ENCODE results near the gene HPS5. TPM values are rescaled to one million over a fixed set of nuclear protein-coding genes. Genes with fewer than 3 reads are reported as not detected.

HPS5 gene
- total RNA-seq, 1 experiment from 2014 or later = 15.4 TPM

DNA sequence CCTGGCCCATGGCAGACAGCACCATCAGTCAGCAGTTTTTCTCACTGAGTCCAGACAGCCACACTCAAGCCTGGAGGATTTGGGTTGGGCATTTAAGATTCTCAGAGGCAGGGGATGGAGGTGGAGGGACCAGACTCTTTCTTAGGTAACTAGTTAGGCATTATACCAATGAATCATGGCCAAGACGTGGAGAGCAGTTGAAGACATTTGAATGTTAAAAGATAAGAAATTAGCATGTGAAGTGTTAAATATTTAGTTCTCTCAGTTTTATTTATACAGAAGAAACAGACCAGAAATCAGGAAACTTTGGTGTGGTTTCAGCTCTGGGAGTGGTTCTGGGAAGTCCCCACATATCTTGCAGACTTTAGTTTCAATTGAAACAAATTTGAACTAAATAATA, 10.4 kb upstream of the HPS5 start:
- no peak overlapping the region for H4K91ac ChIP-seq (ENCODE audit: insufficient read length, low read depth, low read length)
- peak overlapping the region; percentile 33 for H3K27ac ChIP-seq (ENCODE audit: insufficient read length, low read depth, low read length)
- H3K56ac ChIP-seq (ENCODE audit: insufficient read length, low read depth, low read length) = peak overlapping the region; percentile 50
- H3K23ac ChIP-seq (ENCODE audit: insufficient read length, low read depth, low read length) = no peak overlapping the region
- no peak overlapping the region for H2AFZ ChIP-seq (ENCODE audit: low read length)
- H3K18ac ChIP-seq (ENCODE audit: insufficient read length, low read depth, low read length) = no peak overlapping the region
- no peaks in the 10 kb centered on the region for H3K9me3 ChIP-seq (ENCODE audit: control insufficient read depth, low read depth, low read length)
- H3K27me3 Mint-ChIP-seq (ENCODE audit: low read depth) = no peaks in the 10 kb centered on the region
- H3K14ac ChIP-seq (ENCODE audit: insufficient read depth, low read length) = no peak overlapping the region
- H2BK120ac ChIP-seq (ENCODE audit: low read depth, low read length, poor library complexity, severe bottlenecking) = no peak overlapping the region
- H3K27me3 ChIP-seq (ENCODE audit: insufficient read depth, low read length) = no peaks in the 10 kb centered on the region
- H2AK5ac ChIP-seq (ENCODE audit: insufficient read length, low read length) = no peak overlapping the region
- no peak overlapping the region for H3T11ph ChIP-seq (ENCODE audit: low read length)
- H3K79me1 ChIP-seq (ENCODE audit: insufficient read depth, low read depth, low read length, poor library complexity, severe bottlenecking) = peaks cover 16% of the 10 kb centered on the region
- H3K27ac Mint-ChIP-seq = peak overlapping the region; percentile 69 to 88 (median 83); a peak in 3 of 7 replicates
- H3K79me2 ChIP-seq (ENCODE audit: insufficient read depth, low read length) = no peaks in the 10 kb centered on the region
- peaks cover 4% of the 10 kb centered on the region for H3K4me1 ChIP-seq (ENCODE audit: insufficient read depth, low read length)
- H2BK5ac ChIP-seq (ENCODE audit: insufficient read length, low read length) = no peak overlapping the region
- H3K36me3 Mint-ChIP-seq (ENCODE audit: insufficient read depth in 1 of 3, low read depth in 3 of 3) = peaks cover 19 to 69% (median 54%) of the 10 kb centered on the region in 3 experiments; a peak in 6 of 7 replicates
- no peak overlapping the region for H4K5ac ChIP-seq (ENCODE audit: insufficient read length, low read depth, low read length)
- TF ChIP-seq, protein P1, sequence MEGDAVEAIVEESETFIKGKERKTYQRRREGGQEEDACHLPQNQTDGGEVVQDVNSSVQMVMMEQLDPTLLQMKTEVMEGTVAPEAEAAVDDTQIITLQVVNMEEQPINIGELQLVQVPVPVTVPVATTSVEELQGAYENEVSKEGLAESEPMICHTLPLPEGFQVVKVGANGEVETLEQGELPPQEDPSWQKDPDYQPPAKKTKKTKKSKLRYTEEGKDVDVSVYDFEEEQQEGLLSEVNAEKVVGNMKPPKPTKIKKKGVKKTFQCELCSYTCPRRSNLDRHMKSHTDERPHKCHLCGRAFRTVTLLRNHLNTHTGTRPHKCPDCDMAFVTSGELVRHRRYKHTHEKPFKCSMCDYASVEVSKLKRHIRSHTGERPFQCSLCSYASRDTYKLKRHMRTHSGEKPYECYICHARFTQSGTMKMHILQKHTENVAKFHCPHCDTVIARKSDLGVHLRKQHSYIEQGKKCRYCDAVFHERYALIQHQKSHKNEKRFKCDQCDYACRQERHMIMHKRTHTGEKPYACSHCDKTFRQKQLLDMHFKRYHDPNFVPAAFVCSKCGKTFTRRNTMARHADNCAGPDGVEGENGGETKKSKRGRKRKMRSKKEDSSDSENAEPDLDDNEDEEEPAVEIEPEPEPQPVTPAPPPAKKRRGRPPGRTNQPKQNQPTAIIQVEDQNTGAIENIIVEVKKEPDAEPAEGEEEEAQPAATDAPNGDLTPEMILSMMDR (conservative IDR thresholded peaks at IDR 0.05) = no peak
- H4K8ac ChIP-seq (replicated peaks; ENCODE audit: insufficient read length, low read depth, low read length) = no peak overlapping the region
- H2BK15ac ChIP-seq (ENCODE audit: low read depth, low read length) = no peak overlapping the region
- H3K4me1 Mint-ChIP-seq = peaks cover 9 to 11% of the 10 kb centered on the region in 2 experiments
- H3K4ac ChIP-seq (ENCODE audit: low read depth, low read length) = no peak overlapping the region
- no peak overlapping the region for H3K4me3 Mint-ChIP-seq
- H3K9ac ChIP-seq (ENCODE audit: extremely low read depth, insufficient read length, low read length) = no peak overlapping the region
- no peak overlapping the region for H2BK20ac ChIP-seq (ENCODE audit: low read depth, low read length, poor library complexity, severe bottlenecking)
- H3K9me3 Mint-ChIP-seq = no peaks in the 10 kb centered on the region
- no peak overlapping the region for H2BK12ac ChIP-seq (ENCODE audit: insufficient read length, low read depth, low read length)
- no peaks in the 10 kb centered on the region for H4K20me1 ChIP-seq (ENCODE audit: control insufficient read depth, insufficient read depth, insufficient read length)
- H3K23me2 ChIP-seq (ENCODE audit: insufficient read length, low read depth, low read length, poor library complexity, severe bottlenecking) = no peaks in the 10 kb centered on the region
- DNase-seq = no peak
- no peak overlapping the region for H3K4me2 ChIP-seq (ENCODE audit: insufficient read depth, insufficient read length, low read length)
- WGBS (ENCODE audit: extremely low coverage, insufficient read length, low lambda C conversion rate) = no CpG with 5 or more reads among the region's 1 CpG

Data from H9 (cell line).